OCI-LY7 (cell line): ENCODE measurements around the gene ECE1.

Experiments used
- CTCF ChIP-seq: fragments of 200-600 bp; sonication (generic); conservative IDR thresholded peaks from 2 replicates; pipeline ENCODE4 v1.5.1; 2014; ENCODE audit warnings: mild to moderate bottlenecking, antibody characterized with exemption, low read length, moderate library complexity, mixed read lengths
- EZH2phosphoT487 ChIP-seq: fragments of 200-600 bp; sonication (generic); IDR thresholded peaks from 2 replicates; pipeline ENCODE4 v1.6.1; 2018; ENCODE audit warnings: low read depth, borderline replicate concordance, mild to moderate bottlenecking, mixed run types, antibody characterized with exemption, low read length, moderate library complexity, mixed read lengths

GRCh38 chr1:21264898-21265297 is 25.4 kb downstream of the ECE1 start:
- TF ChIP-seq CTCF (no peak), EZH2phosphoT487 (no peak)
